ENCODE measurements around the gene SLC4A2.

The SLC4A2 gene

GRCh38 chr7:151032936-151033863 lies 26.2 kb upstream of the SLC4A2 start:
- Histone ChIP-seq H3K27me3 (replicated peaks; ENCODE audit: control insufficient read depth, insufficient read depth, low read length, poor library complexity, severe bottlenecking) (no peaks in the 10 kb centered on the region), H3K36me3 (ENCODE audit: control insufficient read depth, insufficient read depth, low read length) (peaks cover 33% of the 10 kb centered on the region), H3K4me3 (ENCODE audit: insufficient read depth, low read depth, low read length, poor library complexity, severe bottlenecking) (no peak overlapping the region), H3K27ac (ENCODE audit: insufficient read depth, low read length, poor library complexity, severe bottlenecking) (no peak overlapping the region), H3K9me3 (ENCODE audit: control insufficient read depth, low read length) (no peaks in the 10 kb centered on the region), H3K4me1 (ENCODE audit: control insufficient read depth, insufficient read depth, low read length, poor library complexity, severe bottlenecking) (no peaks in the 10 kb centered on the region)
- DNase-seq, result no peak

- no peak overlapping the region for H3K4me3 ChIP-seq (ENCODE audit: insufficient read depth, low read depth, low read length, poor library complexity, severe bottlenecking)
- no peak for DNase-seq
- H3K27ac ChIP-seq (ENCODE audit: insufficient read depth, low read length, poor library complexity, severe bottlenecking), result no peak overlapping the region
- no peaks in the 10 kb centered on the region for H3K9me3 ChIP-seq (ENCODE audit: control insufficient read depth, low read length)
- H3K36me3 ChIP-seq (ENCODE audit: control insufficient read depth, insufficient read depth, low read length), result peaks cover 33% of the 10 kb centered on the region
- H3K4me1 ChIP-seq (ENCODE audit: control insufficient read depth, insufficient read depth, low read length, poor library complexity, severe bottlenecking), result no peaks in the 10 kb centered on the region
- H3K27me3 ChIP-seq (replicated peaks; ENCODE audit: control insufficient read depth, insufficient read depth, low read length, poor library complexity, severe bottlenecking), result no peaks in the 10 kb centered on the region
These were observed 25.5 kb upstream of the SLC4A2 start for GRCh38 chr7:151033864-151034249.

DNA sequence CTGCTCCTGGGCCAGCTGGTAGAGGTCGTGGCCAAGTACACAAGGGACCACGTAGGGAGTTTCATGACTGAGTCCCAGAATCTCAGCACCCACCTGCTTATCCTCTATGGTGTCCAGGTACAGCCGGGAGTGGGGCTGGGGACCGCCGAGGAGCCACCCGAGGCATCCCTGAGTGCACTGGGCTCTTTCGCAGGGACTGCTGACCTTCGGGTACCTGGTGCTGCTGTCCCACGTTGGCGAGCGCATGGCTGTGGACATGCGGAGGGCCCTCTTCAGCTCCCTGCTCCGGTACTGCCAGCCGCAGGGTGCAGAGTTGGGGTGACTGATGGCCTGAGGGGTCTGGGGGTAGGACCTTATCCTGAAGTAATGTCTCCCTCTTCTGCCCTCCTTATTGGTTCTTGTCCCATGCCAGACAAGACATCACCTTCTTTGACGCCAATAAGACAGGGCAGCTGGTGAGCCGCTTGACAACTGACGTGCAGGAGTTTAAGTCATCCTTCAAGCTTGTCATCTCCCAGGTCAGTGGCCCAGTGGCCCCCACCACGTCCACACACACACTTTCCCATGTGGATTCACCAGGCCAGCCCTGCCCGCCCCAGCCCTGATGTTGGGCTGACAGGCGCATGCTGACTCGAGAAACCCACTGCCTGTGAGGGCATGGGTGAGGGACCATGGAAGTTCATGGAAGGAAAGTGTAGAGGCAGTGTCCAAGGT lies 24.9 kb upstream of the SLC4A2 start:
- Histone ChIP-seq H3K4me3 (ENCODE audit: insufficient read depth, low read depth, low read length, poor library complexity, severe bottlenecking) (no peak overlapping the region), H3K27ac (ENCODE audit: insufficient read depth, low read length, poor library complexity, severe bottlenecking) (no peak overlapping the region), H3K4me1 (ENCODE audit: control insufficient read depth, insufficient read depth, low read length, poor library complexity, severe bottlenecking) (peaks cover 4% of the 10 kb centered on the region), H3K27me3 (replicated peaks; ENCODE audit: control insufficient read depth, insufficient read depth, low read length, poor library complexity, severe bottlenecking) (no peaks in the 10 kb centered on the region), H3K9me3 (ENCODE audit: control insufficient read depth, low read length) (no peaks in the 10 kb centered on the region), H3K36me3 (ENCODE audit: control insufficient read depth, insufficient read depth, low read length) (peaks cover 33% of the 10 kb centered on the region)
- DNase-seq, result no peak

GRCh38 chr7:151035026-151035717 lies 24.2 kb upstream of the SLC4A2 start:
- Histone ChIP-seq H3K27me3 (replicated peaks; ENCODE audit: control insufficient read depth, insufficient read depth, low read length, poor library complexity, severe bottlenecking) (no peaks in the 10 kb centered on the region), H3K4me1 (ENCODE audit: control insufficient read depth, insufficient read depth, low read length, poor library complexity, severe bottlenecking) (peaks cover 4% of the 10 kb centered on the region), H3K9me3 (ENCODE audit: control insufficient read depth, low read length) (no peaks in the 10 kb centered on the region), H3K27ac (ENCODE audit: insufficient read depth, low read length, poor library complexity, severe bottlenecking) (no peak overlapping the region), H3K36me3 (ENCODE audit: control insufficient read depth, insufficient read depth, low read length) (peaks cover 33% of the 10 kb centered on the region), H3K4me3 (ENCODE audit: insufficient read depth, low read depth, low read length, poor library complexity, severe bottlenecking) (no peak overlapping the region)
- no peak for DNase-seq

DNA sequence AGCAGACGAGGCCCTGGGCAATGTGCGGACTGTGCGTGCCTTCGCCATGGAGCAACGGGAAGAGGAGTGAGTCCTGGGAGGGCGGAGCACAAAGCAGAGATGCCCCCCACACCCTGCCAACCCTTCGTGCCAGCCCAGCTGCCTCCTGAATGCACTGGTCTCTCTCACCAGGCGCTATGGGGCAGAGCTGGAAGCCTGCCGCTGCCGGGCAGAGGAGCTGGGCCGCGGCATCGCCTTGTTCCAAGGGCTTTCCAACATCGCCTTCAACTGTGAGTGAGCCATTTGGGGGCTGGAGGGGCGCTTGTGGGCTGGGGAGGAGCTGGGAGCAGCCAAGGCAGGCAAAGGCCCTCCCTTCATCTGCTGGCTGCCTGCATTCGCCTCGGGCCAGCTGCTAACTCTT lies 23.5 kb upstream of the SLC4A2 start:
- Histone ChIP-seq H3K9me3 (ENCODE audit: control insufficient read depth, low read length) (no peaks in the 10 kb centered on the region), H3K27ac (ENCODE audit: insufficient read depth, low read length, poor library complexity, severe bottlenecking) (no peak overlapping the region), H3K36me3 (ENCODE audit: control insufficient read depth, insufficient read depth, low read length) (peaks cover 33% of the 10 kb centered on the region), H3K4me3 (ENCODE audit: insufficient read depth, low read depth, low read length, poor library complexity, severe bottlenecking) (no peak overlapping the region), H3K4me1 (ENCODE audit: control insufficient read depth, insufficient read depth, low read length, poor library complexity, severe bottlenecking) (peaks cover 4% of the 10 kb centered on the region), H3K27me3 (replicated peaks; ENCODE audit: control insufficient read depth, insufficient read depth, low read length, poor library complexity, severe bottlenecking) (no peaks in the 10 kb centered on the region)
- no peak for DNase-seq

DNA sequence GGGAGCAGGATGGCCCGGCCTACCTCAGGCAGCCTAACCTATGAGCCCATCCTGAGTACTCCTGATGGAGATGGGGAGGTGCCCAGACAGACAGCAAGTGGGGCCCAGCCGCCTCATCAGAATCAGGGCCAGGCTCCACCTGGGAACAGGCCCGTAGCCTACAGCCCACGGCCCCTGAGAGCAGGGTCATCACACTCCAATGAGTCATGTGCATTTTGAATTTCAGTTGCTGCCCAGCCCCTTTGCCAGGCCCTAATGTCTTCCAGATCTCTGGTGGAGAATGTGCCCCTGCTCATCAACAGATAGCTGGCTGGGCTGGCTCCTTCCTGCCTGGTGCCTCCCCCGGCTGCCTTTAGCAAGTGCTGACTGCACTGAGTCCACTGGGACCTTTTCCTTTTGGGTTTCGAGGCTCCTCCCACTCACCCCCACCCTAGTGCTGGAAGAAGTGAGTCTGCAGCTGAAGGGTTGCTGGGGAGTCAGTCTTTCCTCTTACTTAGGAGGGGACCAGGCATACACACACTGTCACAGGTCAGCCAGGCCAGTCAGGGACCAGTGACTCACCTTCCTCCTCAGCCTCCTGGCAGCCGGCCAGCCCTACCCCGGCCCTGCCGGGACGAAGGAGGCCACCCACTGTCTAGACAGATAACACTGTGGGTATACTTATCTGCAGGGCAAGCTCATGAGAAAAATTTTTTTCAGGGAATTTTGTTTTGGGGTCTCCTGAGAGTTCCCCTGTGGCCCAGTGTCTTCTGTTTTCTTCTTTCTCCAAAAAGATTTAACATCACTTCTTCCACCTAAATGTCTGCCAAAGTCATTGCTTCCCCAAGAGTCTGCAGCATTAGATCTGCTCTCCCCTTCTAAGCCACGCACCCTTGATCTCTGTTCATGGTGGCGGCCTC lies 20.2 kb upstream of the SLC4A2 start:
- peak; percentile 36 to 46 (median 39) for DNase-seq
- Histone ChIP-seq H3K36me3 (ENCODE audit: control insufficient read depth, insufficient read depth, low read length) (peaks cover 36% of the 10 kb centered on the region), H3K9me3 (ENCODE audit: control insufficient read depth, low read length) (no peaks in the 10 kb centered on the region), H3K4me1 (ENCODE audit: control insufficient read depth, insufficient read depth, low read length, poor library complexity, severe bottlenecking) (peaks cover 4% of the 10 kb centered on the region), H3K27me3 (replicated peaks; ENCODE audit: control insufficient read depth, insufficient read depth, low read length, poor library complexity, severe bottlenecking) (no peaks in the 10 kb centered on the region), H3K27ac (ENCODE audit: insufficient read depth, low read length, poor library complexity, severe bottlenecking) (no peak overlapping the region), H3K4me3 (ENCODE audit: insufficient read depth, low read depth, low read length, poor library complexity, severe bottlenecking) (no peak overlapping the region)

DNA sequence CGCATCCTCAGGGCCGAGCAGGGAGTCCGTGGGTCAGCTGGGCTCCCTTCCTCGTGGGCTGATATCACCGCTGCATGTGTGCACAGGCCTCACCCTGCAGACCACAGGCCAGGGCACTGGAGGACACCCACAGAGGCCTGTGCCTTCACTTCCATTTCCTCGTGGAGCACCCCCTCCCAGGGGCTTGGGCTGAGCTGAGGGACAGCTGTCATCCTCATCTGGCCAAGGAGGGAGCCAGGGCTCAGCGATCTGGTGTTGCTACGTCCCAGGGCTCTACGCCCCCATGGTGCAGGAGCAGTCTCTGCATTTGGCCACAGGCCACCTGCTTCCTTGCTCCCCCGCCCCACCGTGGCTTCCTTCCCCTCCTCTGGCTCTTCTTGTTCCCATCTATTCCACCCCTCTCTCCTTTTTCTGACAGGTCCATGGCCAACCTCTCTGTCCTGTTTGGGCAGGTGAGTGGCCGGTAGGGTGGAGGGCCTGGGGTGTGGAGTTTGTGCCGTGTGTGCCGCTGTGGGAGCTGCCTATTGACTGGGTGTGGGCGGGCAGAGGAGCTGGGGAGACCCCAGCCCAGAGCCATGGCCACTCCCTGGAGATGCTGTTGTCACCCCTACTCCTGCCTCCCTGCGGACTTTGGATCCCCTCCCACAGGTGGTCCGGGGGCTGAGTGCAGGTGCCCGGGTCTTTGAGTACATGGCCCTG lies 19.4 kb upstream of the SLC4A2 start:
- no peak for DNase-seq
- no peak overlapping the region for H3K4me3 ChIP-seq (ENCODE audit: insufficient read depth, low read depth, low read length, poor library complexity, severe bottlenecking)
- H3K27me3 ChIP-seq (replicated peaks; ENCODE audit: control insufficient read depth, insufficient read depth, low read length, poor library complexity, severe bottlenecking), result no peaks in the 10 kb centered on the region
- no peak overlapping the region for H3K27ac ChIP-seq (ENCODE audit: insufficient read depth, low read length, poor library complexity, severe bottlenecking)
- peaks cover 4% of the 10 kb centered on the region for H3K4me1 ChIP-seq (ENCODE audit: control insufficient read depth, insufficient read depth, low read length, poor library complexity, severe bottlenecking)
- H3K9me3 ChIP-seq (ENCODE audit: control insufficient read depth, low read length), result no peaks in the 10 kb centered on the region
- peaks cover 34% of the 10 kb centered on the region for H3K36me3 ChIP-seq (ENCODE audit: control insufficient read depth, insufficient read depth, low read length)

- peaks cover 28% of the 10 kb centered on the region for H3K36me3 ChIP-seq (ENCODE audit: control insufficient read depth, insufficient read depth, low read length)
- no peak overlapping the region for H3K27ac ChIP-seq (ENCODE audit: insufficient read depth, low read length, poor library complexity, severe bottlenecking)
- peaks cover 4% of the 10 kb centered on the region for H3K4me1 ChIP-seq (ENCODE audit: control insufficient read depth, insufficient read depth, low read length, poor library complexity, severe bottlenecking)
- H3K9me3 ChIP-seq (ENCODE audit: control insufficient read depth, low read length), result no peaks in the 10 kb centered on the region
- H3K27me3 ChIP-seq (replicated peaks; ENCODE audit: control insufficient read depth, insufficient read depth, low read length, poor library complexity, severe bottlenecking), result no peaks in the 10 kb centered on the region
- H3K4me3 ChIP-seq (ENCODE audit: insufficient read depth, low read depth, low read length, poor library complexity, severe bottlenecking), result no peak overlapping the region
- DNase-seq, result no peak
These were observed 18.6 kb upstream of the SLC4A2 start for GRCh38 chr7:151040616-151041375.
